ENCODE results near the gene TTLL7.
"Not testable (repeated sequence)": the region's sequence is repeated elsewhere in the genome, so short reads cannot be mapped to it uniquely, and the experiment has no call there.

The TTLL7 gene

DNA sequence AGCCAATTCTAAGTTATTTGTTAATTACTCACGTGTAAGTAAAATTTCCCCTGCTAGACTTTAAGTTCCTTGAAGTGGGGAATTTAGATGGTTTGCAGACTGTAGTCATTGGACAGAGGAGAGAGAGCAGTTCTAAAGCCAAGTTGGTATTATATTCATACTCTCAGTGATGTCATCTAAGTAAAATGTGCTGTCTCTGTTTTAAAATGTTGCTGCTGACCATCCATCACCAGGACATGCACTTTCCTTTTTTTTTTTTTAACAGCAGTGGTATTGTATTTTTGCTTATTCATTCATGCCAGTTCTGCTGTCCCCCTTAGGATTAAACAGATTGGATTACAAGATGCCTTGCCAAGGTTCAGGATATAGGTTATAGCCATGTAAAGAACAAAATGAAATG lies 2.3 kb downstream of the TTLL7 start:
- no peak for DNase-seq (ENCODE audit: low read depth in 2 of 2)

DNA sequence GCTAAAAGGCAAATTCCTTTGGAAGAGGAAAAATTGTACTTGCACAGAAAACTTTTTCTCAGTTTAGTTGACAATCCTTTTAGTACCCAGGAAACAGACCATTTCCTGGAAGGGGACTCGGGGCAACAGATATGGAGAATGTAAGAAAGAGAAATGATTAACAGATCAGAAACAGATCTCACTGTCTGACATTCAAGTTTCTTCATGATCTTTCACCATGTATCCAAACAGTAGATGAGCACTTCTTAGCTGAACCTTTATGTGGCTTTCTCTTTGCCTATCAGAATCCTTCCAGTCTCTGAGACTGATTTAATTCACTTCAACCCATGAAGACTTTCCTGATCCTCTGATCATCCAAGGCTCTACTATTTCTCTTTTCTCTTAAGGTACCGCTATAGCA lies 2.7 kb downstream of the TTLL7 start:
- DNase-seq (ENCODE audit: low read depth in 2 of 2): no peak

DNA sequence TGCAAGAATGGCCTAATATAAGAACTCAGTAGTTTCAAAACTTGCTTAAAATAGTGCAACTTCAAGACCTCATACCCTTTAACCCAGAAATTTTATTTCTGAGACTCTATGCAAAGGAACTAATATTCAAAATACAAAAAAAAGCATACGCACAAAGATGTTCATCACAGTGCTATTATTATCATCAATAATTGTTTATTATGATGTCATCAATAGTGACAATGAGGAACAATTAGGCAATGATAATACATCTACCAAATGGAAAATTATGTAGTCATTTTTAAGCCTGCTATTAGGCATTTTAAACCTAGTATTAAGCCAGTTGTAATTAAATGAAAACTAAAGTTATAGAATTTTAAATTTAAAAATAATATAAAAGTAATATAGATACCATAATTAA lies 3.3 kb downstream of the TTLL7 start:
- DNase-seq (ENCODE audit: low read depth in 2 of 2): no peak

DNA sequence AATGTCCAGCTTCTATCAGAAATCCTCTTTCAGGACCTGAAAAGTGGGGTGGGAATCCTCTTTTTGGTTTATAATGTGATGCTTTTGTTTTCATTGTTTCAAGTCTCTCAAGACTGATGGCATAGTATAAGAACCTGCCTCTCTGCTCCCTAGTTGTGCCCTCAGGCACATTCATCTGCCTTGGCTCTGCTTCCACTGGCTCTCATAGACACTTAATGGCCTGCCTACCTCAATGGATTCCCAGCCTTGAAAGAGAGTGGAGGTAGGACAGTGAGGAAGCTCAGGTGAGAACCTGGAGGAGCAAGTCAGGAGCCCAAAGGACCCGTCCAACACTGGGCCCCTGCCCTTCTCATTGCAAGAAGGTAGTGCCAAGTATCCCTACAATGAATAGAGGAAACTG lies 4.8 kb downstream of the TTLL7 start:
- no peak for DNase-seq (ENCODE audit: low read depth in 2 of 2)

DNA sequence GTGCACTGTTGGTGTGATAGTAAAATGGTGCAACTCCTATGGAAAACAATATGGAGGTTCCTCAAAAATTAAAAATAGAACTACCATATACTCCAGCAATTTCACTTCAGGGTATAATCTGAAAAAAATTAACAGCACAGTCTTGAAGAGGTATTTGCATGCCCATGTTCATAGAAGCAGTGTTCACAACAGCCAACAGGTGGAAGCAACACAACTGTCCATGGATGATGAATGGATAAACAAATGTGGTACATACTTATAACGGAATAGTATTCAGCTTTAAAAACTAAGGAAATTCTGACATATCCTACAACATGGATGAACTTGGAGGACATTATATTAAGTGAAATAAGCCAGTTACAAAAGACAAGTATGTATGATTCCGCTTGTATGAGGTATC lies 8.2 kb downstream of the TTLL7 start:
- no peak for DNase-seq (ENCODE audit: low read depth in 2 of 2)

DNA sequence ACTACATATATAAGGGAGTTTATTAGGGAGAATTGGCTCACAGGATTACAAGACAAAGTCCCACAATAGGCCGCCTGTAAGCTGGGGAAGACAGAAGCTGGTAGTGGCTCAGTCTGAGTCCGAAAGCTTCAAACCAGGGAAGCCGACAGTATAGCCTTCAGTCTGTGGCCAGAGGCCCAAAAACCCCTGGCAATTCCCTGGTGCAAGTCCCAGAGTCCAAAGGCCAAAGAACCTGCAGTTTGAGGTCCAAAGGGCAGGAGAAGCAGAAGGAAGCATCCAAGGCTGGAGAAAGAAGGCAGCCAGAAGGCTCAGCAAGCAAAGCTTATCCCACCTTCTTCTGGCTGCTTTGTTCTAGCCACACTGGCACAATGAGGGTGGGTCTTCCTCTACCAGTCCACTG lies 13.9 kb downstream of the TTLL7 start:
- DNase-seq (ENCODE audit: low read depth in 2 of 2): no peak

DNA sequence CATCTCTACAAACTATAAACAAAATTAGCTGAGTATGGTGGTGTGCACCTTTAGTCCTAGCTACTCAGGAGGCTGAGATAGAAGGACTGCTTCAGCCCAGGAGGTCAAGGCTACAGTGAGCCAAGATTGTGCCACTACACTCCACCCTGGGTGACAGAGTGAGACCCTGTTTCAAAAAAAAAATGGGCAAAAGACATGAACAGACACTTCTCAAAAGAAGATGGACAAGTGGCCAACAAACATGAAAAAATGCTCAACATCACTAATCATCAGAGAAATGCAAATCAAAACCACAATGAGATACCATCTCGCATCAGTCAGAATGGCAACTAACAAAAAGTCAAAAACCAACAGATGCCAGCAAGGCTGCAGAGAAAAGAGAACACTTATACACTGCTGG lies 15.0 kb downstream of the TTLL7 start:
- not testable (repeated sequence) for DNase-seq (ENCODE audit: low read depth in 2 of 2)

DNA sequence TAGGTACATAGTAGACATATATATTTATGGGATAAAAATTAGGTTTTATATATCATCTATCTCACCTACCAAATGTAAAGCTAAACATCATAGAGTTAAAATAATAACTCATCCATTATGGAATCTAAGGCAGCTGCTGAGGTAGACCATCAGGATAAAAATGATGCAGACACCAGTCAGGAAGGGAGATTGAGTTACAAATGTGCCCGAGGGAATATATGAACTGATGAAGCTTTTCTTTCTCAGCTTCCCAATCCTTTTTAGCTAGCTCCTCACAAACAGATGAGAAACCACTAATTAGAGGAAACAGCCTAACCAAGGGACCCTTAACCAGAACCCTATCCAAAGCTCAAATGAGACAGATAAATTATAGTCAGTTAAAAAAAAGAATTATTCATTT lies 20.9 kb downstream of the TTLL7 start:
- no peak for DNase-seq (ENCODE audit: low read depth in 2 of 2)

DNA sequence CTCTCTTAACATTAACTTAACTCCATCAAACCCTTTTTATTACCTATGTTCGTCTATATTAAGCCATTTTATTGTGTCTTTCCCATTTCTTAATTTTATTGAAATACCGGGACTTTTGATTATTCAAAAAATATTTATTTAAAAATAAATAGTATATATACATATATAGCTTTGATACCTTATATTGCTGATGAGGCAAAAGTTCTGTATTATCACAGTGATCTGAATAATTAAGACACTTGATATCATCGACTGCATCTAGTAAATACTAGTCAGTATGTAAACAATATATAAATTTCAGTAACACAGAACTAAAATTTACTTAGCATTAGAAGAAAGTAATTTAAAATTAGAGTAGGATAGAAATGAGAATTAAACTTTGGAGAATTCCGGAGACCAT lies 22.0 kb downstream of the TTLL7 start:
- no peak for DNase-seq (ENCODE audit: low read depth in 2 of 2)

DNA sequence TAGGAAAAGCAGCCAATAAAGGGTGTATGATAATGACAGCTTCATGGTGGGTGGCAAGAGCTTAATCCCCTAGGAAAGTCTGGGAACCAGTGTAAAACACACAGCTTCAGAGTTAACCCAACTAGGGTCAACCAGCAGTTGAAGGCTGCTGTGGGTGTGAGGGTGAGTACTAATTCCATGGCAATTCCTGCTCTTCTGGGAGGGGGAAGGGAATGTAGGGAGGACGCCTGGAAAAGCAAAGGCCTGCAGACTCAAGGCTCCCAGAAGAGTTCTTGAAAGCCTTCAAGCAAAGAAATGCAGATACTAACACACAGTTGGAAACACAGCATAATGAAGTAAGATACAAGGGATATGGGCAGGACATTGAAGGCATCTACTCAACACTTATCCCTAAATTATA lies 28.1 kb downstream of the TTLL7 start:
- no peak for DNase-seq (ENCODE audit: low read depth in 2 of 2)

DNA sequence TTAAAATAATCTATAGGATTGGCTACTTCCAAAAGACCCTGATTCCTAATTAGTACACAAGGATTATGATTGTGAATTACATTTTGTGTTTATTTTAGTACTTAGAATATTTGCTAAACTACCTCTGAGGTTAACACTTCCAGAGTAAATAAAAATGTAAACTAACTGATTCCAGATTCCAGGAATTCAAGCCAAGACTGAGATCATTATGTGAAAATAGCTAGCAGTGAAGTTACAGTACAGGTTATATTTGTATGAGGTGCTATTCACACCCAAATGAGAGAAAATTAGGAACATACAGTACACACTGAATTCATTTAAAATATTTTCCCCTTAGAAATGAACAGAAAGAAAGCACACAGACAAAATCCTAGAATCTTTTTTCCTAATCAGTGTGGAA lies 28.8 kb downstream of the TTLL7 start:
- DNase-seq (ENCODE audit: low read depth in 2 of 2): no peak

DNA sequence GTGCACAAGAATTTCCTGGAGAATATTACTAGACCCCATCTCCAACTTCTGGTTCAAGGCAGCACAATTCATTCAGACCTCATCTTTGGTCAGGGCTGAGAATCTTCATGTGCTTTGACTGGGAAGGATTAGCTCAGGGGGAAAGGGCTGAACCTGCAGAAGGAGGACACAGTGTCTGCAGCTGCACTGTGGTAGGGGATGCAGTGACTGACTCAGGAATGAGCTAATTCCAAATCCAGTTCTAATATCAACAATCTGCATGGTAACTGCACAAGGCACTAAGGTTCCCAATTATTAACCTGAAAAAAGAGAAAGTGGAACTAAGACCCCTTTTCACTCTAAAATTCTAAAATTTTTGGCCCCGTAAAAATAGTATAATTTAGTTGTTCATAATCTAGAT lies 31.6 kb downstream of the TTLL7 start:
- no peak for DNase-seq (ENCODE audit: low read depth in 2 of 2)

DNA sequence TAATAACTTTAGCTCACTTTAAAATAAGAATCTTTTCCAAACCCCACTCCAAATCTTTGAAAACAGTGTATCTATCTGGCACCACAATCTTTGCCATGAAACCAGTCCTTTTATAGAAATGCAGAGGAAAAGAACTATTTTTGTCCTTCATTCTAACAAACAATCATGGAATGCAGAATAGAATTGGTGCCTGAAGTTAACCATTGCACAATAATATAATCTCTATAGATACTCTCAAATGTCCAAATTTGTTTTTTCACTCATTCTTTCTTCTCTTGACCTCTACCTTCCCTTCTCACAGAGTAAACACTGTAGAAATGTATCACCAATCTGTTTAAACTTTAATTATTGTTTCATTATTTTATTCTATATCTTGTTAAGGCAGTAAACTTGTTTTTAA lies 34.8 kb downstream of the TTLL7 start:
- DNase-seq (ENCODE audit: low read depth in 2 of 2): no peak

DNA sequence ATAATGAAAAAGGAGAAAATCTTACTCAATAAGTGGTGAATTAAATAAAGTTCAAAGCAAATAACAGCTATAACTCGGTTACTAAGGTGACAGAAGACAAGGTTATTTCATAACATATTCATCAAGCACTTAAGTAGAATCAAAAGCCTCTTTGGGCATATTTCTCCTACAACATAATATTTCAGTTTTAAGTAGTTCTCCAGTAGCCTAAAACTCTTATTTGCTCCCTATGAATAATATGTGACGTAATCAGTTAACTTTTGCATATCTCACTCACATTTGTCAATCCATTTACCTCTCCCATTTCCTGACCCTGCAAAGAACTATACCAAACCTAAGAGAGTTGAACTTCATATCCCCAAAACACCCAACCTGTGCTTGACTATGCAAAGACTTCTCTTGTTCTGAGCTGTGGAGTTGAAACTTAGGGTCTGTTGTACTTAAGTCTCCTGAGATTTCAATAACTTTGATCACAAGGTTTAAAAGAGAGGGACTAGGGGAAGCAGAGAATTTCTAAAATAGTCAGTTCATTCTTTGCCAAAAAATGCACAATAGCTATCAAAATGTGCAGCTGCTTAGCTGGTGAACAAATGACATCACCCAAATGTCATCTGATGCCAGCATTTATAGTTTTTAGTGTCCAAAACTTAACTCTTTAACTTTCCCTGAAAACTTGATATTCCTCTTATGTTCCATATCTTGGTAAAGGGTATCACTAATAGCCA lies 37.2 kb downstream of the TTLL7 start:
- no peak for DNase-seq (ENCODE audit: low read depth in 2 of 2)

DNA sequence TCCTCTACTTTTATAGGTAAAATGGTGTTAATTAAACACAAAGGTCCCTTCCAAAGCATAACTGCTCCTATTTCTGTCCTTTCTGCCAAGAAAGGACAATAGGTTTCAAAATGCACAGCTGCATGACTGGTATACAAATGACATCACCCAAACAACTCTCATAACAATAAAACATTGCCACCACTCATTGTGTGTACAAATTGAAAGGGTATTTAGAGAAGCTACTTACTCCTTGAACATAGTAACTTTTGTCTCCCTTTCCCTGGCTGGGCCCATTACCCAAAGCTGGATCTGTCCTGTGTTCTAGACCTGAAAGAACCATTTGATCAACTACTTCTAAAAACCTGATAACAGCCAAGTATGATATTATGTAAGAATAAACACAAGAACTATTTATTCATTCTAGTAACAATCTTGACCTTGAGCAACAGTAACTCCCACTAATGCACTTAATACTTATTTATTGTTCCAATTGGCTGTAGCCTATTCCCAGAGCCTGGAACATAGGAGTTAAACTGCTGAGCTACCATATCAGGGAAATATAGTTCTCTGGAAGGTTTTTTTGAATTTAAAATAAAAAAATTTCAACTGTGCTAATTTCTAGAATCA lies 38.2 kb downstream of the TTLL7 start:
- DNase-seq (ENCODE audit: low read depth in 2 of 2): no peak

DNA sequence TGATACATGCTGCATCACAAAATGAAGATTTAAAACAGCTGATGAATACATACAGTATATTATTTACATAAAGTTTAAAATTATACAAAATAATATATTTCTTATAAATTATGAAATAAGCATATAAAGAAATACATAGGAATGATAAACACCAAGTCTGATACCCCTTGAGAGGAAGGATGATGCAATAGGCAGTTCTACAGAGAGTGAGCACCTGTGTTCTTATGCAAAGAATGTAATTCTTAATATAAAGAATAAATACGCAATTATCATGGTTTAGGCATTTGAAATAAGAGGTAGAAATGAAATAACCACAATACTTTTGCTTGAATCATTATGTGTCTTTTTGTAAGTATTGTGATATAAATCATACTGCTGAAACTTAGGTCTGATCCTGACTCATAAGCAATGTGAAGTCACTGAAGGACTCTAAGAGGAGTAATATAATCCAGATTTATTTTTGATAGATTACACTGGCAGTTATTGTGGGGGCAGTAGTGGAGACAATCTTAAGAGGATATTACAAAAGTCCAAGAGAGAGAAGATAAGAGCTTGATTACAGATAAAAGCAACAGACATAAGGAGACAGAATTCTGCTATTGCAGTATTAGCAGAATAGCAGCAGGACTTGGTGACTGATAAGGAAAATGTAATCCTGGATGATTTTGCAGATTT lies 39.0 kb downstream of the TTLL7 start:
- DNase-seq (ENCODE audit: low read depth in 2 of 2): no peak

DNA sequence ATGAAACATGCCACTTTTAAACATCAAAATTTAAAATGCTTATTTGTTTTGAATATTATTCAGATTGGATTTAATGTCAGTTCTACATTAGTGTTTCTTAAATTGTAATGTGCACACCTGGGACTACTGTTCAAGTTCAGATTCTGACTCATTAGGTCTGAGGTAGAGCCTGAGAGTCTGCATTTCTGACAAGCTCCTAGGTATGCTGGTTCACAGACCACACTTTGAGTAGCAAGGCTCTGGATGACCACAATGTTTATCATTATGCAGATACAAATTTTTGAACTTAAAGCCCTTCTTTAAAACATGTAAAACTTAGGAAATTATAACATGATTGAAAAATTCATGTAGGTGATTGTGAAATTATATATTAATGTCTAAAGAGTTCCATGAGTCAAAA lies 40.2 kb downstream of the TTLL7 start:
- DNase-seq (ENCODE audit: low read depth in 2 of 2): no peak

DNA sequence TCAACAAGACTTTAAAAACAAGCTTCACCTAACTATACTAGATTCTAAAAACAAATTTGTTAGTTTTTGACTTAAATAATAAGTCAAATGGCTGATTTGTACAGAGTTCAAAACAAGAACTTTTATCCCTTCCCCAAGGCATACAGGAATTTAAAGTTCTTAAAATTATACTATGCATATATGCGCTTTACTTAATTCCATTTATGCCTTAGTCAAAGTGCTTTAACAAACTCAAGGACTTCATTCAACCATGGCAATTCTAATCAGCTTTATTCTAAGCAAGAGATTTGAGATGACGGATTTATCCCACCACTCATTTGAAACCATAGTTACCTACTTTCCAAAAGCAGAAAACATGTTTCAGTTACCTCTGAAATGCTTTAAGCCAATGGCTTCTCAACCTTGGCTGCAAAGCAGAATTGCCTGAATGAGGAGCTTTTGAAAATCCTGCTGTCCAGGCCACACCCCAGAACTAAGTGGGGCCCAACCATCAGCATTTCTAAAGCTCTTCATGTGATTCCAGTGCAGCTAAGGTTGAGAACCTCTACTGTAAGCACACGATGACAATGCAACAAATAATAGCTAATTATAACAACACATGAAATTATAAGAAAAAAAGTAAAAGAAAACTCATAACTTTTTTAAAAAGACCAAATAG lies 44.6 kb downstream of the TTLL7 start:
- DNase-seq (ENCODE audit: low read depth in 2 of 2): no peak

DNA sequence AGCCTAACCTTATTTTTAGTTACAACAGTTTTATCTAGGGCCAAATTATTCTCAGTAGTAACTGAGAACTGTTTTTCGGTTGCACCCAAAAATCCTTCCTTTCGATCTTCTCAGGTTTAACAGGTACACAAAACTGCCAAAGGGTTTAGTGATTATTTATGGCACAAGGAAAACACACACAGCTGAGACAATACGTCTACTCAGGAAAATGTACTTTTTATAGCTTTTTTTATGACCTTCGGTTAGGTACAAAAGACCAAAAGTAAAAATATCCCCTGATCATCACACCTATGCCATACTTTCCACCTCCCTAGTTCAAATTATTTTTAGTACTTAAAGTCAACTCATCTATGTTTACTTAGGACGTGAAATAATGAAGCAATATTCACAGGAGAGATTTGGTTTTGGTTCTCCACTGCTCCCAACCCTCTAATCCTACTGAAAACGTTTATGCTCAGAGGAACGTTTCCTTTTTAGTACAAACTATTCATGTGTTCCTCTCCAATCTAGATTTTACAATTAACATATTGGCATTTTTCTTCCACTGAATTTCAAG lies 48.7 kb downstream of the TTLL7 start:
- DNase-seq (ENCODE audit: low read depth in 2 of 2): no peak

DNA sequence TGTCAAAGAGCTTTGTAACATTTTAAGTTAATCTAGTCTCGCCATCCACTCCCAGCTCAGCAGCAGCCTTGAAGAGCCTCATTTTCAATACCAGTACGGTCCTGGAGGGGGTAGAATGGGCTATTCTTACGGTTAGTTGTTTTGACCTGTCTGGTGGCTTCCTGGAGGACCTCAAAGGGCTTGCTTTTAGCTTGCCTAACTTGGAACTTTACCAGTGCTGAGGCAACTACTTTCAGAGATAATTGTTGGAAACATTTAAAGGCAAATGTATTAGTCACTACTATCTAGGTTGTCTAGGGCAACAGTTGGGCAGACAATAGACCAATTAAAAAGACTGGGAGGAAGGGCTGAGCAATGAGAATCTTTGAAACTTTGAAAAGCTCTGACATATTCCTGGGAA lies 56.0 kb downstream of the TTLL7 start:
- DNase-seq (ENCODE audit: low read depth in 2 of 2): no peak

DNA sequence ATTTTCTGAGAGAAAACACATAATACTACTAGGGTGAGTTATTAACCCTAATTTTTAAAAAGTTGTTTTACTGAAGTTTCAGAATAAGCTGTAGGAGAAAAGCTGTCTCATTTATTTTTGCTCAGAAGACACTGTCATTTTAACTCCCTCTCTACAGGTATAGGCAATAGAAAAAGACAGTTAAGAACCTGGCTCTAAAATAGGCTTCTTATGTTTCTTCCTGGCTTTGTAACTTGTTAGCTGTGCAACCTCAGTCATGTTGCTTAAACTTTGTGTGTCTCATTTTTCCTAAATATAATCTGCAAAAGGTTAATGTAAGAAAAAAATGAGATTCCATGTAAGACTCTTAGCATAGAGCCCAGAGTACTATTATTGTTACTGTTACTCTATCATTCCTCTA lies 64.4 kb downstream of the TTLL7 start:
- no peak for DNase-seq (ENCODE audit: low read depth in 2 of 2)

DNA sequence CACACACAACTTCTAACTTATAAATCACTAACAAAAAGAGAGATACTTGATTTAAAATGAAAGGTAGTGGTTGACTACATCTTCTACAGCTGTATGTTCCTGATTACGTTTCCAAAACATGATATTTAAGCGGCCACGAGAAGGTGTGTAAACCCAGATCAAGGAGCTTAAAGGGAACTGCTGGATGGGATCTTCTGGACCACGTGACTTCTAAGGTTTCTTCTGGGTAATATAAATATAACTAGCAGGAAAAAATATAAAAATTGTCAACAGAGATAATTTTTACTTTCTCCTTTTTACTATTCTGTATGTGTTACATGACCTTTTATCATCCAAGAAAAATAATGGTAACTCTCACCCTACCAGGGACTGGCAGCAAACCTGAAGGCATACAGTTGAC lies 66.2 kb downstream of the TTLL7 start:
- no peak for DNase-seq (ENCODE audit: low read depth in 2 of 2)

DNA sequence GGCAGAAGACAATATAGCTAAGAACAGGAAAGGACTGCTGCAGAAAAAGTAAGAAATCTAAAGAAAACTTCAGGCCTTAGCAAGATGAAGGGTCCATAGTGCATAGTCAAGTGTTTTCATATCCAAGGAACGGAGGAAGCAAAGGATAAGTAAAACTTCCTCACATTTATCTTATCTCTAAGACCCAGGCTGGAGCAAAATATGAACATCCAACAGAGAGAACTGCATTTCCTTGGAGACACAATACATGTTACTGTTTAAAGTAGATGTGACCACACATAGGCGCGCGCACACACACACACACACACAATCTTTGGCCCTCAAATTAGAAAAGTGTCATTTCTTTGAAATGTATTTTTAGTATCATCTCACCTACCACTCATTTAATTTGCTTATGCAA lies 66.7 kb downstream of the TTLL7 start:
- DNase-seq (ENCODE audit: low read depth in 2 of 2): no peak

All from stimulated activated CD4-positive, alpha-beta T cell treated with anti-CD3 and anti-CD28 coated beads, Interleukin-4, amount 100 ng/mL, for 48 hours (primary cell).